ENCODE results near the gene KISS1R. TPM values are rescaled to one million over a fixed set of nuclear protein-coding genes. Genes with fewer than 3 reads are reported as not detected.
A peak's percentile ranks its signal among the peaks of the same experiment; 100 is the strongest.
"Not testable (repeated sequence)": the region's sequence is repeated elsewhere in the genome, so short reads cannot be mapped to it uniquely, and the experiment has no call there.

The KISS1R gene
- total RNA-seq, 2 donors from 2014 or later: 17.5 to 53.1 TPM

GRCh38 chr19:953445-954271 lies 36.5 kb downstream of the KISS1R start:
- Mint-ChIP-seq H3K27ac (no peak overlapping the region), H3K4me3 (no peak overlapping the region), H3K27me3 (no peaks in the 10 kb centered on the region), H3K36me3 (ENCODE audit: low read depth) (peaks cover 1% of the 10 kb centered on the region), H3K4me1 (peaks cover under 1% of the 10 kb centered on the region), H3K9me3 (no peaks in the 10 kb centered on the region)
- ATAC-seq (replicated peaks): no peak

GRCh38 chr19:954272-954671 lies 37.1 kb downstream of the KISS1R start:
- H3K4me1 Mint-ChIP-seq: peaks cover 5% of the 10 kb centered on the region
- peaks cover 7% of the 10 kb centered on the region for H3K36me3 Mint-ChIP-seq (ENCODE audit: low read depth)
- no peak for ATAC-seq (replicated peaks)
- no peaks in the 10 kb centered on the region for H3K27me3 Mint-ChIP-seq
- H3K27ac Mint-ChIP-seq: no peak overlapping the region
- no peak overlapping the region for H3K4me3 Mint-ChIP-seq
- H3K9me3 Mint-ChIP-seq: no peaks in the 10 kb centered on the region

- Mint-ChIP-seq H3K36me3 (ENCODE audit: low read depth) (peaks cover 10% of the 10 kb centered on the region), H3K27me3 (no peaks in the 10 kb centered on the region)
- ATAC-seq (replicated peaks): peak; percentile 13
Observed at GRCh38 chr19:954672-955494, 37.8 kb downstream of the KISS1R start.

GRCh38 chr19:955803-956765 lies 39.0 kb downstream of the KISS1R start:
- peaks cover 10% of the 10 kb centered on the region for H3K36me3 Mint-ChIP-seq (ENCODE audit: low read depth)
- H3K9me3 Mint-ChIP-seq: no peaks in the 10 kb centered on the region
- H3K27me3 Mint-ChIP-seq: no peaks in the 10 kb centered on the region
- peaks cover 5% of the 10 kb centered on the region for H3K4me1 Mint-ChIP-seq
- ATAC-seq (replicated peaks): no peak
- no peak overlapping the region for H3K4me3 Mint-ChIP-seq
- no peak overlapping the region for H3K27ac Mint-ChIP-seq

More at GRCh38 chr19:954672-955494, 37.8 kb downstream of the KISS1R start:
- Mint-ChIP-seq H3K9me3 (no peaks in the 10 kb centered on the region), H3K4me3 (no peak overlapping the region), H3K27ac (no peak overlapping the region), H3K4me1 (peaks cover 5% of the 10 kb centered on the region)

GRCh38 chr19:956766-957440 lies 39.8 kb downstream of the KISS1R start:
- no peak for ATAC-seq (replicated peaks)
- Mint-ChIP-seq H3K36me3 (ENCODE audit: low read depth) (peaks cover 10% of the 10 kb centered on the region), H3K9me3 (no peaks in the 10 kb centered on the region), H3K4me1 (peaks cover 5% of the 10 kb centered on the region), H3K27ac (no peak overlapping the region), H3K27me3 (no peaks in the 10 kb centered on the region), H3K4me3 (no peak overlapping the region)

GRCh38 chr19:957578-957977 lies 40.4 kb downstream of the KISS1R start:
- not testable (repeated sequence) for H3K9me3 Mint-ChIP-seq; H3K4me1 Mint-ChIP-seq; H3K27me3 Mint-ChIP-seq; H3K4me3 Mint-ChIP-seq; ATAC-seq (replicated peaks); H3K27ac Mint-ChIP-seq
- H3K36me3 Mint-ChIP-seq (ENCODE audit: low read depth): peaks cover 10% of the 10 kb centered on the region

- Mint-ChIP-seq H3K27ac (peak overlapping the region; percentile 78), H3K36me3 (ENCODE audit: low read depth) (peaks cover 10% of the 10 kb centered on the region), H3K4me1 (peaks cover 5% of the 10 kb centered on the region), H3K27me3 (no peaks in the 10 kb centered on the region), H3K4me3 (peak overlapping the region; percentile 60), H3K9me3 (no peaks in the 10 kb centered on the region)
- peak; percentile 98 for ATAC-seq (replicated peaks)
Observed at GRCh38 chr19:958967-959855, 42.1 kb downstream of the KISS1R start.

- no peak for ATAC-seq (replicated peaks)
- H3K4me3 Mint-ChIP-seq: no peak overlapping the region
- H3K36me3 Mint-ChIP-seq (ENCODE audit: low read depth): peaks cover 15% of the 10 kb centered on the region
- H3K27ac Mint-ChIP-seq: no peak overlapping the region
- no peaks in the 10 kb centered on the region for H3K9me3 Mint-ChIP-seq
- H3K4me1 Mint-ChIP-seq: peaks cover 6% of the 10 kb centered on the region
- H3K27me3 Mint-ChIP-seq: no peaks in the 10 kb centered on the region
Observed at GRCh38 chr19:960020-960419, 42.9 kb downstream of the KISS1R start.

GRCh38 chr19:960601-960938 lies 43.4 kb downstream of the KISS1R start:
- Mint-ChIP-seq H3K4me3 (no peak overlapping the region), H3K9me3 (no peaks in the 10 kb centered on the region), H3K4me1 (peaks cover 9% of the 10 kb centered on the region), H3K36me3 (ENCODE audit: low read depth) (peaks cover 20% of the 10 kb centered on the region), H3K27me3 (no peaks in the 10 kb centered on the region), H3K27ac (no peak overlapping the region)
- no peak for ATAC-seq (replicated peaks)

- H3K36me3 Mint-ChIP-seq (ENCODE audit: low read depth): peaks cover 35% of the 10 kb centered on the region
- H3K27ac Mint-ChIP-seq: peak overlapping the region; percentile 46
Observed at GRCh38 chr19:961866-962620, 44.9 kb downstream of the KISS1R start.

GRCh38 chr19:962683-963400 lies 45.7 kb downstream of the KISS1R start:
- H3K36me3 Mint-ChIP-seq (ENCODE audit: low read depth): peaks cover 42% of the 10 kb centered on the region
- no peak overlapping the region for H3K4me3 Mint-ChIP-seq
- peaks cover 9% of the 10 kb centered on the region for H3K4me1 Mint-ChIP-seq
- H3K27me3 Mint-ChIP-seq: no peaks in the 10 kb centered on the region
- ATAC-seq (replicated peaks): no peak
- no peaks in the 10 kb centered on the region for H3K9me3 Mint-ChIP-seq
- H3K27ac Mint-ChIP-seq: no peak overlapping the region

More at GRCh38 chr19:961866-962620, 44.9 kb downstream of the KISS1R start:
- H3K9me3 Mint-ChIP-seq: no peaks in the 10 kb centered on the region
- no peaks in the 10 kb centered on the region for H3K27me3 Mint-ChIP-seq
- no peak for ATAC-seq (replicated peaks)
- peaks cover 9% of the 10 kb centered on the region for H3K4me1 Mint-ChIP-seq
- no peak overlapping the region for H3K4me3 Mint-ChIP-seq

- H3K9me3 Mint-ChIP-seq: no peaks in the 10 kb centered on the region
- H3K27ac Mint-ChIP-seq: no peak overlapping the region
Observed at GRCh38 chr19:963486-963951, 46.4 kb downstream of the KISS1R start.

More at GRCh38 chr19:963486-963951, 46.4 kb downstream of the KISS1R start:
- H3K4me3 Mint-ChIP-seq: no peak overlapping the region
- peaks cover 9% of the 10 kb centered on the region for H3K4me1 Mint-ChIP-seq
- no peak for ATAC-seq (replicated peaks)
- peaks cover 49% of the 10 kb centered on the region for H3K36me3 Mint-ChIP-seq (ENCODE audit: low read depth)
- H3K27me3 Mint-ChIP-seq: no peaks in the 10 kb centered on the region

Measured in activated T-helper 17 cell treated with anti-CD3 and anti-CD28 coated beads, Interleukin-2, amount 50 U/mL, for 72 hours (primary cell).